ENCODE data around the gene NPFF.

NPFF gene

DNA sequence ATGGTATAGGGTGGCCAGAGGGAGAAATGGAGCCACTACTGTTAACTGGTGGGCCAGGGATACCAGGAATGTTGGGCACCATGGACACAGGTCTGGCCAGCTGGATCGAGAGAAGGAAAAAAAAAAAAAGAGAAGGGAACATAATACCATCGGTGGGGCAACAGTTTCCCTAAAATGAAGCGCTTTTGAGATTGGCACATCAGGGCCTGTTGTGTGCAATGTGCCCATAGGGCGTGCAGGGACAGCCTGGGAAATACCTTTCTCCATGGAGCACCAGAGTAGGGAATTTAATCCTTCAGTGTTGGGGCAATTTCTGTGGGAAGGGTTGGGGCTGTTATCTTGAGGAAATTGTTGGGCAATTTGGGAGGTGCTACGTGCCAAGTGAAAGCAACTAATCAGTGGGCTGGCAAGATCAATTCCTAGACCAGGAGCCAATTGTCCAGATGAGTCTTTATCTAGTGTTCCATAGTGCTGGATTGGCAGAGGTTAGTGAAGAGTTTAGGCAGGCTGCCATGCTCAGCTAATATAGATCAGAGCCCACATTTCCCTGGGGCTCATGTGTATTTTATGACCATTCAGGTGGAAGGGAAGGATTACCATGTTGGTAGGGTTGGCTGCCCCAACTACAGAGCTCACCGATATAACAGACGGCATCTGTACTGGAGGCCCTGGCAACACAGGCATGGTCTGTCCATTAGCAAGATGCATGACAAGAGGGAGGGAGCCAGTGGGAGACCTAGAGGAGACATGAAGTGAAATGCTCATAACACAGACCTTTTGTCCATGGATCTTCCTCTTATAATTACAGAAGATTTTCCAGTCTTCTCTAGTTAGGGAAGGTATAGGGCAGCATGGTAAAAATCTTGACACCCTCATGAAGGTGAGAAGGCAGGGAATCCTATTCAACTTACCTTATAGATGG lies 25.5 kb upstream of the NPFF start:
- peaks cover 64% of the 10 kb centered on the region for H3K36me3 ChIP-seq (ENCODE audit: insufficient read depth, low read length)

DNA sequence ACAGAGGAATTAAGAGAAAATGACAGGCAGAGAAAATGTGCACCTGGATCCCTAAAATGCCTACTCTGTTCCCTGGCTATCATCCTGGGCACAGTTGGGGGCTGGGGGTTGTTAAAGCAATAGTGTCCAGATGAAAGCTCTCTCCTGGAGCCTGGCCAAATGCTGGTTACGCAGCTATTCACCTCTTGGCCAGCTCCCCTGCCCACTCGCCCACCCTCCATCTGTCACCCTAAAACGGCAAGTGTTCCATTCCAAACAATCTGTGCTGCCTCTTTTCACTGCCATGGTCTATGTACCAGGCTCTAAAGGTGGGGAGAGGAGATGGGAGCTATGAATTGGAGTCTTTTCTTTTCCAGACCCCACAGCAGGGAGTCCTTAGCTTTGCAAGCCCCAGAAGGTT lies 24.7 kb upstream of the NPFF start:
- no peak overlapping the region for H3K4me2 ChIP-seq (ENCODE audit: low read length)
- no peak overlapping the region for H3K9ac ChIP-seq (ENCODE audit: low read depth, low read length)
- no peak overlapping the region for H3K4me3 ChIP-seq (ENCODE audit: low read length)
- H3K4me1 ChIP-seq (ENCODE audit: control insufficient read depth, insufficient read depth, low read length): peaks cover 4% of the 10 kb centered on the region
- H3K36me3 ChIP-seq (ENCODE audit: insufficient read depth, low read length): peaks cover 63% of the 10 kb centered on the region
- H3K9me3 ChIP-seq (replicated peaks; ENCODE audit: low read length): no peaks in the 10 kb centered on the region
- no peaks in the 10 kb centered on the region for H3K27me3 ChIP-seq (ENCODE audit: control insufficient read depth, insufficient read depth, low read length)

More for the DNA sequence above, 25.5 kb upstream of the NPFF start:
- Histone ChIP-seq H3K9ac (ENCODE audit: low read depth, low read length) (no peak overlapping the region), H3K4me2 (ENCODE audit: low read length) (no peak overlapping the region), H3K9me3 (replicated peaks; ENCODE audit: low read length) (no peaks in the 10 kb centered on the region), H3K4me1 (ENCODE audit: control insufficient read depth, insufficient read depth, low read length) (peaks cover 4% of the 10 kb centered on the region), H3K4me3 (ENCODE audit: low read length) (no peak overlapping the region), H3K27me3 (ENCODE audit: control insufficient read depth, insufficient read depth, low read length) (no peaks in the 10 kb centered on the region)

DNA sequence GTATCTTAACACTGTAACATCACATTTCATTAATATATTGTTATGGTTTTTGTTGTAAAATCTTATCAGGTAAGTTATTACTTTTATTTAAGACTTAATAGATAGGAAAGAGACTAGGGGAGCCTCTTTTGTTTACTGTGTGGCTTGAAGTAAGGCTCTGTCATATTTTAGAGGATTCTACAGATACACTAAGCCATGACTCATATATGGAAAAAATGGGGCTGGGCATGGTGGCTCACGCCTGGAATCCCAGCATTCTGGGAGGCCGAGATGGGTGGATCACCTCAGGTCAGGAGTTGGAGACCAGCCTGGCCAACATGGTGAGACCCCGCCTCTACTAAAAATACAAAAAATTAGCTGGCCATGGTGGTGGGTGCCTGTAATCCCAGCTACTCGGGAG lies 23.6 kb upstream of the NPFF start:
- Histone ChIP-seq H3K36me3 (ENCODE audit: insufficient read depth, low read length) (peaks cover 57% of the 10 kb centered on the region), H3K9ac (ENCODE audit: low read depth, low read length) (no peak overlapping the region), H3K4me1 (ENCODE audit: control insufficient read depth, insufficient read depth, low read length) (peaks cover 4% of the 10 kb centered on the region), H3K4me3 (ENCODE audit: low read length) (no peak overlapping the region), H3K4me2 (ENCODE audit: low read length) (no peak overlapping the region), H3K27me3 (ENCODE audit: control insufficient read depth, insufficient read depth, low read length) (no peaks in the 10 kb centered on the region), H3K9me3 (replicated peaks; ENCODE audit: low read length) (no peaks in the 10 kb centered on the region)

DNA sequence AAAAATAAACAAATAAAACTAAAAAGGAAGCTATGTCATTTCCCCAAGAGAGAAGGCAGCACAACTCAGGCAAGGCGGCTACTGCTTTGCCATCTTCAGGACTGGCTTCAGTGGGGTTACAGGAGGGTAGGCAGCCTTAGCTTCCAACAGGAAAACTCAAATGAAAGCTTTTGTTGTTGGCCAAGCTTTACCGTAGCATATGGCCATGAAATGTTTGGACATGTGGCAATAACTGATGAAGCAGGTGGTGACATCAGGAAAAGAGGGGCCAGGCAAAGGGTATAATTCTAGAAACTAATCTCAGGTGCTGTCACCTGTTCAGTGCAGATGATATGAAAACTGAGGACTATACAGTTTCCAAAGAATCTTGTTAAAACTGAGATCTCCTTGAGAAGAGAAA lies 22.8 kb upstream of the NPFF start:
- Histone ChIP-seq H3K4me2 (ENCODE audit: low read length) (no peak overlapping the region), H3K9ac (ENCODE audit: low read depth, low read length) (no peak overlapping the region), H3K4me3 (ENCODE audit: low read length) (no peak overlapping the region), H3K9me3 (replicated peaks; ENCODE audit: low read length) (no peaks in the 10 kb centered on the region), H3K4me1 (ENCODE audit: control insufficient read depth, insufficient read depth, low read length) (peaks cover 4% of the 10 kb centered on the region), H3K27me3 (ENCODE audit: control insufficient read depth, insufficient read depth, low read length) (no peaks in the 10 kb centered on the region), H3K36me3 (ENCODE audit: insufficient read depth, low read length) (peaks cover 50% of the 10 kb centered on the region)

DNA sequence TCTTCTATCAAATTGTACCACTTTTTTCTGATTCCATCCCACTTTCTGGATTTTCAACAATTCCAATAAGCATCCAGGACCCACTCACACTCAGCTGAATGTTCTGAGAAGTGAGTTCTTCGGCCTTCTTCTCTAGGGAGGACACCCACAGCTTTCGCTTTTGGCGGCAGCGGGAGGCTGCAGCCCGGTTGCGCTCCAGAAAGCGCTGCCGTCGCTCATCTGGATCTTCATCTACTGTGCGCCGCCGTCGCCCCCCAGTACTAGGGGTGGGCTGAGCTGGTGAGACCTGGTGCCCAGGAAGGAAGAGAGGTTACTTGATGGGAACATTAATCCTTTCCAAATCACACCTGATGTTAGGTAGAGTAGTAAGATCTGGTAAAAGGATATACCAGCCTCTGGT lies 17.2 kb upstream of the NPFF start:
- Histone ChIP-seq H3K4me1 (ENCODE audit: control insufficient read depth, insufficient read depth, low read length) (no peaks in the 10 kb centered on the region), H3K4me2 (ENCODE audit: low read length) (no peak overlapping the region), H3K9ac (ENCODE audit: low read depth, low read length) (no peak overlapping the region), H3K27me3 (ENCODE audit: control insufficient read depth, insufficient read depth, low read length) (no peaks in the 10 kb centered on the region), H3K9me3 (replicated peaks; ENCODE audit: low read length) (no peaks in the 10 kb centered on the region), H3K4me3 (ENCODE audit: low read length) (no peak overlapping the region), H3K36me3 (ENCODE audit: insufficient read depth, low read length) (peaks cover 47% of the 10 kb centered on the region)

DNA sequence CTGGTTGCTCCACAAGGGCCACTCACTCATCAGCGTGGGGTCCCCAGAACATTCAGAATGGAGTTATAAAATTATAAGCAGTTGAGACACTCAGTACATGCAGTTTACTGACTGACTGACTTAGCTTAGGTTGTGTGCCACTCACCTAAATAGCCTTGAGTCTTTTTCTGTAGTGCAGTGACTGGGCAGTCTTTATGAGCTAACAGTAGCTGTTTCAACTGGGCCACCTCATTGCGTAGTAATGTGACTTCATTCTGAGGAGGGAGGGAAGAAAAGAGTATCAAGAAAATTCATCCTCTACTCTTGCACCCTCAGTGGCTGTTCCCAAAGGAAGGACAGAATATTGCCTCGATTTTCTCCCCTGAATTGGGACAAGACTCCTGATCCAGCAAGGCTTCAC lies 15.8 kb upstream of the NPFF start:
- H3K9me3 ChIP-seq (replicated peaks; ENCODE audit: low read length): no peaks in the 10 kb centered on the region
- H3K4me1 ChIP-seq (ENCODE audit: control insufficient read depth, insufficient read depth, low read length): no peaks in the 10 kb centered on the region
- peaks cover 54% of the 10 kb centered on the region for H3K36me3 ChIP-seq (ENCODE audit: insufficient read depth, low read length)
- no peak overlapping the region for H3K4me2 ChIP-seq (ENCODE audit: low read length)
- no peak overlapping the region for H3K4me3 ChIP-seq (ENCODE audit: low read length)
- no peaks in the 10 kb centered on the region for H3K27me3 ChIP-seq (ENCODE audit: control insufficient read depth, insufficient read depth, low read length)
- no peak overlapping the region for H3K9ac ChIP-seq (ENCODE audit: low read depth, low read length)

DNA sequence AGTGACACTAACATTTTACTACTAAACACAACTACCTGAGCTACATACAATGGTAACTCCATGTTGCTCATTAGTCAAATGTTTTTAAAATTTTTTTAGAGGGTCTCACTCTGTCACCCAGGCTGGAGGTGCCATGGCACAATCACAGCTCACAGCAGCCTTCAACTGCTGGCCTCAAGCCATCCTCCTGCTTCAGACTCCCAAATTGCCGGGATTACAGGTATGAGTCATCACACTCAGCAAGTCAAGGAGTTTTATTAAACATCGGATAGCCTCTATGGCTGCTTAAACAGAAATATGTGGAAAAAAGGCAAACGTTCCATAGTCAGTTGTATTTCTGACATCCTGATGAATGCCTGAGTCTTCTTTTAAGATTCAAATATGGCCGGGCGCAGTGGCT lies 11.1 kb upstream of the NPFF start:
- no peak overlapping the region for H3K4me2 ChIP-seq (ENCODE audit: low read length)
- H3K4me3 ChIP-seq (ENCODE audit: low read length): no peak overlapping the region
- peaks cover 76% of the 10 kb centered on the region for H3K36me3 ChIP-seq (ENCODE audit: insufficient read depth, low read length)
- no peaks in the 10 kb centered on the region for H3K9me3 ChIP-seq (replicated peaks; ENCODE audit: low read length)
- peaks cover 7% of the 10 kb centered on the region for H3K4me1 ChIP-seq (ENCODE audit: control insufficient read depth, insufficient read depth, low read length)
- H3K9ac ChIP-seq (ENCODE audit: low read depth, low read length): no peak overlapping the region
- H3K27me3 ChIP-seq (ENCODE audit: control insufficient read depth, insufficient read depth, low read length): no peaks in the 10 kb centered on the region

DNA sequence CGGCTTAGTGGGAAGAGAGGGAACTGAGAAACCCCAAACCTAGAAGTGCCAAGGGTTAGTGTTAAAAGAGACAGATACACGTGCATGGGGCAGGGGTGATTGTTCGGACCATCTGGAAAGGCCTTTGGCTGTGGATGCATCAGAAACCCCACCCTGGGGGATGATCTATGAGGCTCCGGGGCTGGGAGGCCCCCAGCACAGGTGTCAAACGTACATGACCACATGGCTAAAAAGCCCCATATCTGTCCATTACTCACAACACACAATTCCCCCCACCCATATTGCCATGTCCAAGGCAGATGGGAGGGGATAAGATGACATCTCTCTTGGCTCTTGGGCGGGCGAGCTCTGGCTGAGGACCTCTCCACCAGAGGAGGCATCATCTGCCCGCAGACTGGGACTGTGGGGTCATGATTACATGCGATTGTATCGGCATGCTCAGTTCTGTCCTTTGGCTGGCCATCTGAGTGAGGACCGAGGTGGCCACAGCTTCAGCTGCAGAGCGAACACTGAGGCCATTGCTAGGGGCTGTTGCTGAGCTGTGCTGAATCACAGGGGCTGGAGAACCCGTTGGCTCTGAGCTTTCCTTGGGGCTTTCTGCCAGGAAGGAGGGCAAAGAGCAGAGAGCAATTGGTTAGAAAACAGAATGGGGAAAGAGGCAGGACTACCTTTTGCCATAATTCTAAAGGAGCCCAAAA lies 9.6 kb upstream of the NPFF start:
- Histone ChIP-seq H3K9ac (ENCODE audit: low read depth, low read length) (no peak overlapping the region), H3K36me3 (ENCODE audit: insufficient read depth, low read length) (peaks cover 77% of the 10 kb centered on the region), H3K4me2 (ENCODE audit: low read length) (no peak overlapping the region), H3K9me3 (replicated peaks; ENCODE audit: low read length) (no peaks in the 10 kb centered on the region), H3K4me3 (ENCODE audit: low read length) (no peak overlapping the region), H3K4me1 (ENCODE audit: control insufficient read depth, insufficient read depth, low read length) (peaks cover 7% of the 10 kb centered on the region), H3K27me3 (ENCODE audit: control insufficient read depth, insufficient read depth, low read length) (no peaks in the 10 kb centered on the region)

DNA sequence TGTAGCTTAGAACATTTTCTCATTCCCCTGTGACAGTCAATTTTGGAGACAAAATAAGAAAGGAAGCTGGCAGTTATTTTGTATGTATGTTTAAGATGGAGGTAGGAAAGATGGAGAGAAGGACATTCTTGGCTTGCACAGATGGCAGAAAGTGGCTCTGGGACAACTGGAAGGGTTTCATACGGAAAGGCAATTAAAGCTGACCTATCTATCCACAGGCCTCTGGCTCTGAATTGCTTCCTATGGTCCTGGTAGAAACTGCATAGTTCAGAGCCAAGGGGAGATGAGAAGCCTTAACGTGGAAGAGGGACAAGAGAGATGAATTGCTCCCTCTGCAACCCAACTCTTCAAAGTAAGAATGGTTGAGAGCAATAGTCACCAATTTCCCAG lies 8.0 kb upstream of the NPFF start:
- Histone ChIP-seq H3K4me1 (ENCODE audit: control insufficient read depth, insufficient read depth, low read length) (peaks cover 7% of the 10 kb centered on the region), H3K27me3 (ENCODE audit: control insufficient read depth, insufficient read depth, low read length) (no peaks in the 10 kb centered on the region), H3K36me3 (ENCODE audit: insufficient read depth, low read length) (peaks cover 77% of the 10 kb centered on the region), H3K4me3 (ENCODE audit: low read length) (no peak overlapping the region), H3K4me2 (ENCODE audit: low read length) (no peak overlapping the region), H3K9me3 (replicated peaks; ENCODE audit: low read length) (no peaks in the 10 kb centered on the region), H3K9ac (ENCODE audit: low read depth, low read length) (no peak overlapping the region)

DNA sequence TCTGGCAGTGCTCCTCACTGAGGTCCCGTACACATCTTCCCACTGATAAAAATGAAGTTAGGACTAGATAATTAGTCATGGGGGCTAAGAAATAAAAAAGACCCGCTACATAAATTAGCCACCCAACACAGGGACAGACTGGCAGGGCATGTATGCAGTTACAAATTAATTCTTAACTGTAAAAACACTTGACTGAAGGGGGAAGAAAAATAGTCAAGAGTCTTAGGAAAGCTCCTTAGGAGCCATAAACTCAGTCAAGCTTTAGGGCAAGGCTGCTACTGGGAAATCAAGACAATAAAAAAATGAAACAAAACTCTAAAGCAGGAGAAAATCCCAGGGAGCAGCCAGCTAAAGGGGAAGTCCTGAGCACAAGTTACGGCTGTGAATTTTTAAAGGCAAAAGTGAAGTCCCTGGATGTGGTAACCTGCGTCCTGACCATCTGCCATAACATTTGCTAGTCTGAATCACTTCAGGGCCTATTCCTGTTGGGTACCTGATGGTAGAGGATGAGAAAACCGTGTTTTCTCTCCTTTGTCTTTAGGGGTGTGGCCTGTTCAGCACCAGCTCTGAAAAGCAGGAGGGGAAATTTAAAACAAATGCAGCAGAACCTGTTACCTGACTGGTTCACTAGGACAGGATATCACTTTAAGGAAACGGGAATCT lies 7.5 kb upstream of the NPFF start:
- H3K36me3 ChIP-seq (ENCODE audit: insufficient read depth, low read length): peaks cover 77% of the 10 kb centered on the region

DNA sequence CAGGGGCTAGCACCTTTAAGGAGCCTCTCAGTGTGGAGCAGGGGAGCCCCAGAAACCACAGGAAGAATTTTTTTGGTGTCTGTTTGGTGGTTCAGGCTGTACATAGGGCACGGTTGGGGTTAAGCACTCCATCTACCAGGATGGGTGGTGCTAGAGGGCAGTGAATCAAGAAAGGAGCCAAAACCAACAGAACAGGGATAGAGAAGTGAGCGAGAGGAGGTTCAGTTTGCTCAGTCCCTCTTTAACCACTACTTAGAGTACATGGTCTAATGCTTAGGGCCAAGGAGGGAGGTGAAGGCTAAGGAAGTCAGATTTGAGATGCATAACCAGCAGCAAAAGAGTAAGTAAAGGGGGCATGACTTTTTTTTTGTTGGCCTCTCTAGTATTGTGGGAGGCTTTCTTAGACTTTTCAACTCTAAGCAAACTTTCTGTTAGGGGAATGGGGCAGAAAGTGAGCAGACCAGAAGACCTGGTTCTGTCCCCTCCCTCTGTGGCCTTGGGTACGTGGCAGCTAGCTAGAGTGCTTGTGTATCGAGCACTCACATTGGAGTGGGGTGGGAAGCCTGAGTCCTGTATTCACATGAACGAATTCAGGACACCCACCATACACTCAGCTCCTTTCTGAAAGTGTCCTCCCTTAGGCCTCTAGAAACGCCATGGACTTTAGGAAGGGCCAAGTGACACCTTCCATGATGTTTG lies 6.6 kb upstream of the NPFF start:
- no peak overlapping the region for H3K4me3 ChIP-seq (ENCODE audit: low read length)
- no peak overlapping the region for H3K9ac ChIP-seq (ENCODE audit: low read depth, low read length)
- H3K36me3 ChIP-seq (ENCODE audit: insufficient read depth, low read length): peaks cover 76% of the 10 kb centered on the region
- no peaks in the 10 kb centered on the region for H3K9me3 ChIP-seq (replicated peaks; ENCODE audit: low read length)
- no peaks in the 10 kb centered on the region for H3K27me3 ChIP-seq (ENCODE audit: control insufficient read depth, insufficient read depth, low read length)
- no peak overlapping the region for H3K4me2 ChIP-seq (ENCODE audit: low read length)
- H3K4me1 ChIP-seq (ENCODE audit: control insufficient read depth, insufficient read depth, low read length): peaks cover 7% of the 10 kb centered on the region

More for the DNA sequence above, 7.5 kb upstream of the NPFF start:
- H3K27me3 ChIP-seq (ENCODE audit: control insufficient read depth, insufficient read depth, low read length): no peaks in the 10 kb centered on the region
- peaks cover 7% of the 10 kb centered on the region for H3K4me1 ChIP-seq (ENCODE audit: control insufficient read depth, insufficient read depth, low read length)
- H3K4me2 ChIP-seq (ENCODE audit: low read length): no peak overlapping the region
- H3K4me3 ChIP-seq (ENCODE audit: low read length): no peak overlapping the region
- no peak overlapping the region for H3K9ac ChIP-seq (ENCODE audit: low read depth, low read length)
- no peaks in the 10 kb centered on the region for H3K9me3 ChIP-seq (replicated peaks; ENCODE audit: low read length)

Data from skeletal muscle satellite cell (primary cell).